Sigmoid colon (tissue), 4 donors: ENCODE data around the gene TRIM33.

Source experiments
- CTCF ChIP-seq, 4 experiments: fragments of 450-650 bp in 3 of 4; fragments of 200-600 bp in 1 of 4; IDR thresholded peaks; one replicate each; pipeline ENCODE4 v1.5.1; 2016 to 2019; ENCODE audit warnings: antibody characterized with exemption in 4 of 4, mild to moderate bottlenecking in 3 of 4, moderate library complexity in 2 of 4
- EP300 ChIP-seq, 4 donors: sonication (generic); formaldehyde crosslinking; IDR thresholded peaks; one replicate each; pipeline ENCODE4 v1.6.1; 2017; ENCODE audit warnings: antibody characterized with exemption in 4 of 4
- POLR2A ChIP-seq, 2 donors: fragments of 450-650 bp; IDR thresholded peaks; one replicate each; pipeline ENCODE4 v1.6.1; 2016; ENCODE audit warnings: antibody characterized with exemption in 2 of 2, mild to moderate bottlenecking in 2 of 2, moderate library complexity in 2 of 2

- TF ChIP-seq POLR2A (IDR thresholded peaks at IDR 0.05) (no peak), CTCF (IDR thresholded peaks at IDR 0.05) (no peak), EP300 (IDR thresholded peaks at IDR 0.05) (no peak)
Measured at GRCh38 chr1:114554577-114554976, 43.6 kb upstream of the TRIM33 start.
